GM19240 (cell line): ENCODE data around the gene C9orf57.
"Not testable (repeated sequence)": the region's sequence is repeated elsewhere in the genome, so short reads cannot be mapped to it uniquely, and the experiment has no call there.

ENCODE experiments used
- DNase-seq: peaks from one replicate; pipeline ENCODE4 v3.0.0; 2011; ENCODE audit warnings: low spot score; ENCODE audit not compliant: insufficient read length

C9orf57 gene

GRCh38 chr9:72025906-72026305 lies 34.5 kb downstream of the C9orf57 start:
- DNase-seq, result no peak

GRCh38 chr9:72023596-72023995 lies 36.8 kb downstream of the C9orf57 start:
- no peak for DNase-seq

- DNase-seq, result no peak
Observed at GRCh38 chr9:72022841-72023240, 37.6 kb downstream of the C9orf57 start.

- no peak for DNase-seq
Observed at GRCh38 chr9:72013292-72013760, 47.1 kb downstream of the C9orf57 start.

GRCh38 chr9:72012646-72013045 lies 47.8 kb downstream of the C9orf57 start:
- no peak for DNase-seq

GRCh38 chr9:72007726-72008125 lies 52.7 kb downstream of the C9orf57 start:
- not testable (repeated sequence) for DNase-seq

GRCh38 chr9:72006501-72006900 lies 53.9 kb downstream of the C9orf57 start:
- DNase-seq, result no peak

- no peak for DNase-seq
Observed at GRCh38 chr9:72005451-72005850, 55.0 kb downstream of the C9orf57 start.
